Measurements from ENCODE around the gene ATXN1.

The ATXN1 gene

GRCh38 chr6:16346831-16347230 is 414.4 kb downstream of the ATXN1 start:
- no peaks in the 10 kb centered on the region for H3K36me3 ChIP-seq (ENCODE audit: control insufficient read depth, insufficient read depth, low read length)
- peaks cover 9% of the 10 kb centered on the region for H3K4me1 ChIP-seq (ENCODE audit: control insufficient read depth, insufficient read depth, low read length)
- no peak overlapping the region for H3K4me3 ChIP-seq (ENCODE audit: low read length)
- no peak overlapping the region for H3K9ac ChIP-seq (ENCODE audit: low read length)
- no peak overlapping the region for H3K27ac ChIP-seq (ENCODE audit: low read depth, low read length)
- no peaks in the 10 kb centered on the region for H3K27me3 ChIP-seq (ENCODE audit: control insufficient read depth, insufficient read depth, low read length)

GRCh38 chr6:16345449-16346330 is 415.6 kb downstream of the ATXN1 start:
- H3K27ac ChIP-seq (ENCODE audit: low read depth, low read length), result no peak overlapping the region

GRCh38 chr6:16344756-16345155 is 416.5 kb downstream of the ATXN1 start:
- no peak overlapping the region for H3K9ac ChIP-seq (ENCODE audit: low read length)
- no peak overlapping the region for H3K4me3 ChIP-seq (ENCODE audit: low read length)
- H3K27me3 ChIP-seq (ENCODE audit: control insufficient read depth, insufficient read depth, low read length), result no peaks in the 10 kb centered on the region
- no peak overlapping the region for H3K27ac ChIP-seq (ENCODE audit: low read depth, low read length)
- peaks cover 9% of the 10 kb centered on the region for H3K4me1 ChIP-seq (ENCODE audit: control insufficient read depth, insufficient read depth, low read length)
- no peaks in the 10 kb centered on the region for H3K36me3 ChIP-seq (ENCODE audit: control insufficient read depth, insufficient read depth, low read length)

More at GRCh38 chr6:16345449-16346330, 415.6 kb downstream of the ATXN1 start:
- Histone ChIP-seq H3K36me3 (ENCODE audit: control insufficient read depth, insufficient read depth, low read length) (no peaks in the 10 kb centered on the region), H3K4me1 (ENCODE audit: control insufficient read depth, insufficient read depth, low read length) (peaks cover 9% of the 10 kb centered on the region), H3K4me3 (ENCODE audit: low read length) (no peak overlapping the region), H3K9ac (ENCODE audit: low read length) (no peak overlapping the region), H3K27me3 (ENCODE audit: control insufficient read depth, insufficient read depth, low read length) (no peaks in the 10 kb centered on the region)

GRCh38 chr6:16343593-16343992 is 417.7 kb downstream of the ATXN1 start:
- no peaks in the 10 kb centered on the region for H3K27me3 ChIP-seq (ENCODE audit: control insufficient read depth, insufficient read depth, low read length)
- no peak overlapping the region for H3K4me3 ChIP-seq (ENCODE audit: low read length)
- H3K4me1 ChIP-seq (ENCODE audit: control insufficient read depth, insufficient read depth, low read length), result peaks cover 19% of the 10 kb centered on the region
- H3K27ac ChIP-seq (ENCODE audit: low read depth, low read length), result no peak overlapping the region
- no peak overlapping the region for H3K9ac ChIP-seq (ENCODE audit: low read length)
- H3K36me3 ChIP-seq (ENCODE audit: control insufficient read depth, insufficient read depth, low read length), result no peaks in the 10 kb centered on the region

- Histone ChIP-seq H3K9ac (ENCODE audit: low read length) (no peak overlapping the region), H3K27me3 (ENCODE audit: control insufficient read depth, insufficient read depth, low read length) (no peaks in the 10 kb centered on the region), H3K4me3 (ENCODE audit: low read length) (no peak overlapping the region), H3K4me1 (ENCODE audit: control insufficient read depth, insufficient read depth, low read length) (peaks cover 25% of the 10 kb centered on the region), H3K27ac (ENCODE audit: low read depth, low read length) (peak overlapping the region; percentile 66), H3K36me3 (ENCODE audit: control insufficient read depth, insufficient read depth, low read length) (no peaks in the 10 kb centered on the region)
Measured at GRCh38 chr6:16339265-16339587, 422.0 kb downstream of the ATXN1 start.

- Histone ChIP-seq H3K36me3 (ENCODE audit: control insufficient read depth, insufficient read depth, low read length) (no peaks in the 10 kb centered on the region), H3K4me1 (ENCODE audit: control insufficient read depth, insufficient read depth, low read length) (peaks cover 25% of the 10 kb centered on the region), H3K9ac (ENCODE audit: low read length) (no peak overlapping the region), H3K27ac (ENCODE audit: low read depth, low read length) (peak overlapping the region; percentile 66), H3K27me3 (ENCODE audit: control insufficient read depth, insufficient read depth, low read length) (no peaks in the 10 kb centered on the region), H3K4me3 (ENCODE audit: low read length) (no peak overlapping the region)
Measured at GRCh38 chr6:16338577-16339264, 422.5 kb downstream of the ATXN1 start.

- Histone ChIP-seq H3K4me3 (ENCODE audit: low read length) (no peak overlapping the region), H3K9ac (ENCODE audit: low read length) (no peak overlapping the region), H3K27me3 (ENCODE audit: control insufficient read depth, insufficient read depth, low read length) (no peaks in the 10 kb centered on the region), H3K4me1 (ENCODE audit: control insufficient read depth, insufficient read depth, low read length) (peaks cover 23% of the 10 kb centered on the region), H3K27ac (ENCODE audit: low read depth, low read length) (peak overlapping the region; percentile 11), H3K36me3 (ENCODE audit: control insufficient read depth, insufficient read depth, low read length) (no peaks in the 10 kb centered on the region)
Measured at GRCh38 chr6:16337295-16337975, 423.8 kb downstream of the ATXN1 start.

- peaks cover 22% of the 10 kb centered on the region for H3K4me1 ChIP-seq (ENCODE audit: control insufficient read depth, insufficient read depth, low read length)
Measured at GRCh38 chr6:16336911-16337294, 424.4 kb downstream of the ATXN1 start.

GRCh38 chr6:16336056-16336818 is 425.0 kb downstream of the ATXN1 start:
- Histone ChIP-seq H3K27ac (ENCODE audit: low read depth, low read length) (no peak overlapping the region), H3K9ac (ENCODE audit: low read length) (no peak overlapping the region), H3K36me3 (ENCODE audit: control insufficient read depth, insufficient read depth, low read length) (no peaks in the 10 kb centered on the region), H3K4me1 (ENCODE audit: control insufficient read depth, insufficient read depth, low read length) (peaks cover 25% of the 10 kb centered on the region), H3K4me3 (ENCODE audit: low read length) (no peak overlapping the region), H3K27me3 (ENCODE audit: control insufficient read depth, insufficient read depth, low read length) (no peaks in the 10 kb centered on the region)

More at GRCh38 chr6:16336911-16337294, 424.4 kb downstream of the ATXN1 start:
- H3K4me3 ChIP-seq (ENCODE audit: low read length), result no peak overlapping the region
- H3K27me3 ChIP-seq (ENCODE audit: control insufficient read depth, insufficient read depth, low read length), result no peaks in the 10 kb centered on the region
- no peak overlapping the region for H3K9ac ChIP-seq (ENCODE audit: low read length)
- no peaks in the 10 kb centered on the region for H3K36me3 ChIP-seq (ENCODE audit: control insufficient read depth, insufficient read depth, low read length)
- peak overlapping the region; percentile 11 for H3K27ac ChIP-seq (ENCODE audit: low read depth, low read length)

GRCh38 chr6:16335176-16335575 is 426.1 kb downstream of the ATXN1 start:
- Histone ChIP-seq H3K4me3 (ENCODE audit: low read length) (no peak overlapping the region), H3K27me3 (ENCODE audit: control insufficient read depth, insufficient read depth, low read length) (no peaks in the 10 kb centered on the region), H3K27ac (ENCODE audit: low read depth, low read length) (no peak overlapping the region), H3K9ac (ENCODE audit: low read length) (no peak overlapping the region), H3K36me3 (ENCODE audit: control insufficient read depth, insufficient read depth, low read length) (no peaks in the 10 kb centered on the region), H3K4me1 (ENCODE audit: control insufficient read depth, insufficient read depth, low read length) (peaks cover 25% of the 10 kb centered on the region)

- H3K27me3 ChIP-seq (ENCODE audit: control insufficient read depth, insufficient read depth, low read length), result no peaks in the 10 kb centered on the region
- H3K36me3 ChIP-seq (ENCODE audit: control insufficient read depth, insufficient read depth, low read length), result no peaks in the 10 kb centered on the region
- H3K4me1 ChIP-seq (ENCODE audit: control insufficient read depth, insufficient read depth, low read length), result peaks cover 25% of the 10 kb centered on the region
- H3K4me3 ChIP-seq (ENCODE audit: low read length), result no peak overlapping the region
- H3K9ac ChIP-seq (ENCODE audit: low read length), result no peak overlapping the region
- H3K27ac ChIP-seq (ENCODE audit: low read depth, low read length), result no peak overlapping the region
Measured at GRCh38 chr6:16334671-16335070, 426.6 kb downstream of the ATXN1 start.

GRCh38 chr6:16333580-16333979 is 427.7 kb downstream of the ATXN1 start:
- Histone ChIP-seq H3K27me3 (ENCODE audit: control insufficient read depth, insufficient read depth, low read length) (no peaks in the 10 kb centered on the region), H3K4me3 (ENCODE audit: low read length) (no peak overlapping the region), H3K4me1 (ENCODE audit: control insufficient read depth, insufficient read depth, low read length) (peaks cover 15% of the 10 kb centered on the region), H3K27ac (ENCODE audit: low read depth, low read length) (no peak overlapping the region), H3K9ac (ENCODE audit: low read length) (no peak overlapping the region), H3K36me3 (ENCODE audit: control insufficient read depth, insufficient read depth, low read length) (no peaks in the 10 kb centered on the region)
